Stimulated activated CD4-positive, alpha-beta T cell treated with anti-CD3 and anti-CD28 coated beads, TNF-alpha, amount 100 ng/mL, for 48 hours (primary cell): ENCODE data around the gene PROC.

Experiments
- DNase-seq, 3 donors: peaks; one replicate each; pipeline ENCODE4 v3.0.0-alpha.2; 2020; ENCODE audit warnings: low read depth in 3 of 3

PROC gene

GRCh38 chr2:127456960-127457359, 38.7 kb downstream of the PROC start:
- no peak for DNase-seq

- no peak for DNase-seq
Observed at GRCh38 chr2:127462461-127462860, 44.2 kb downstream of the PROC start.

GRCh38 chr2:127463155-127463991, 45.1 kb downstream of the PROC start:
- no peak for DNase-seq

- no peak for DNase-seq
Observed at GRCh38 chr2:127464470-127465257, 46.4 kb downstream of the PROC start.

GRCh38 chr2:127465258-127465657, 47.0 kb downstream of the PROC start:
- DNase-seq, result peak in 1 of 3 donors; percentile 20

GRCh38 chr2:127469051-127469450, 50.8 kb downstream of the PROC start:
- DNase-seq, result no peak

- DNase-seq, result no peak
Observed at GRCh38 chr2:127469974-127470373, 51.7 kb downstream of the PROC start.

GRCh38 chr2:127471286-127471988, 53.2 kb downstream of the PROC start:
- no peak for DNase-seq

- DNase-seq, result no peak
Observed at GRCh38 chr2:127472268-127472667, 54.0 kb downstream of the PROC start.

- DNase-seq, result no peak
Observed at GRCh38 chr2:127475788-127476187, 57.6 kb downstream of the PROC start.
